Measurements from ENCODE around the gene FOXO1. TPM values are rescaled to one million over a fixed set of nuclear protein-coding genes. Genes with fewer than 3 reads are reported as not detected.
"Not testable (repeated sequence)": the region's sequence is repeated elsewhere in the genome, so short reads cannot be mapped to it uniquely, and the experiment has no call there.

Gene FOXO1
- polyA plus RNA-seq, 1 donor = 10.2 TPM

DNA sequence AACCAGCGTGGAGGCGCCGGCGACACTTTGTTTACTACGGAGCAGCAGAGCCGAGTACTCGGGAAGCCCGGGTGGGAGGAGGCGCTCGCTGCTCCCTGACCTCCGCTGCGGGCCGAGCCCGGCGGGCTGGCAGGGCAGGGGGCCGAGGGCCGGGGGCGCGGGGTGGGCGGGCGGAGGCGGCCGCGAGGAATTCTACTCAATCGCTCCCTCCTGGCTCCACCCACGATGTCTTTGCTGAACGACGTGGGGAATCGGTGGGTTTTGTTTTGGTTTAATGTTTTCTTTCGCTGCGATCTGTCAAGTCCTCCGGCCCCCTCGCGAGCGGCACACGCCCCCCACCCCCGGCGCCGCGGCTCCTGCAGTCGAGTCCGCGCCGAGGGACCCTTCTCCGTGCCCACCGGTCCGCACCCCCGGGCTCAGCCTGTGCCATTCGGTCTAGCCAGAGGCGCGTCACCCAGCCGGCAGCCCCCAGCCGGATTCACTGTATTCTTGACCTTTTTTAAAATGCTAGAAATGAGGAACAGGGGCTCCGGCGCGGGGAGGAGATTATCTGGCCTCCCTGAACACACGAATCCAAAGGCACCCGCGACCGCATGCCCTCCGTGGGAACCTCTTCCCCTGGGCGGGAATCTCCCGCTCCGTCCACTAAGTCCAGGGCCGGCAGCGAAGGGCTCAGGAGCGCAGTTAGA lies 636 bp upstream of the FOXO1 start:
- no peak for DNase-seq (ENCODE audit: low read depth)

- DNase-seq (ENCODE audit: low read depth) = no peak
These were observed 1.1 kb downstream of the FOXO1 start for GRCh38 chr13:40665126-40666044.

DNA sequence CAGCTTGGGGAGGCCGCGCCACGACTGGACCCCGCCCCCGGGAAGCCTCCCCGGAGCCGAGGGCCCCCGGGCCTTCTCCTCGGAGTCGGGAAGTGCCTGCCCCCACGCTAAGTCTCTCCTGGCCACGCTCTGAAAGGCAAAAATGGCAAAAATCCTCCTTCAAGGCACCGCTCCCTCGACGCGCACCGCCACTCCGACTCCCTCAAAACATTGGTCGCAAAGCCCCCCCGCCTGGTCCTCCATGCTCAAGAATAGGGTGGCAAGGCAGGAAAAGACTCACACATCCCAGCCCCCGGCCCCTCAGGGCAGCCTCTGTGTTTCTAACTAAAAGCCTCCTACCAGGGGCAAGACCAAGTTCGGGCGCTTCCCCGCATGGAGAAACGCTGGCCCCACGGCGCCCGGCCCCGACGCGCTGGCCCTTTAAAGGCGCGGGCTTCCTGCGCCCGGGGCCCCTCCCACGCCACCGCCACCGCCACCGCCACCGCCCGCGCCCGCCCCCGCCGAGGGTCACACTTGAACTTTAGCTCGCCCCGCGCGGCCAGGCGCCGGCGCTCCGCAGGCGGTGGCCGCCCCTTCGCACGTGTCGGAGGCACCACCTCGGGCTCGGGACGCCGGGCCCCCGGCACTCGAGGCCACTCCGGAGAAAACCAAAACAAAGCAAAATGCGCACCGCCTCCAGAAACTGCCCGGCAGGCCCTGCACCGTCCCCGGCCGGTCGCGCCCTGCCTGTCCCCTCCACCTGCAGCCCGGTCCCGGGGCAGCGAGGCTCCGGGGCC lies 1.9 kb downstream of the FOXO1 start:
- no peak for DNase-seq (ENCODE audit: low read depth)

GRCh38 chr13:40664100-40664349 lies 2.4 kb downstream of the FOXO1 start:
- not testable (repeated sequence) for DNase-seq (ENCODE audit: low read depth)

DNA sequence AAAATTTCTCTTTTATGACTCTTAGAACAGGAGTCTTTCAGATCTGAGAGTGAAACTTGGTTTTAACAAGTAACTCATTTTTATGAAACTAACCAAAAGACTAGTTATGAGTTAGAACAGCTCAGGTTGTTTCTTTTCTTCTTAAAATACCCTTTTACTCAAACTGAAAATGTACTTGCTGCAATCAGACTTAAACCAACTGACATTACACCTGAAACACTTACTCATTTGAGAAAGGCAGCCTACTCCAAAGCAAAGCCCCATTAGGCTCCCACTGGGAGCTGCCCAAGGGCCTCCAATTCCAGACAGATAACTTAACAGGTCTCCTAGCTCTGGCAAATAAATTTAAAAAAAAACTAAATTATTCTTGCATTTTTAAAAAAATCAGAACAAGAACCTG lies 3.6 kb downstream of the FOXO1 start:
- DNase-seq (ENCODE audit: low read depth) = no peak

DNA sequence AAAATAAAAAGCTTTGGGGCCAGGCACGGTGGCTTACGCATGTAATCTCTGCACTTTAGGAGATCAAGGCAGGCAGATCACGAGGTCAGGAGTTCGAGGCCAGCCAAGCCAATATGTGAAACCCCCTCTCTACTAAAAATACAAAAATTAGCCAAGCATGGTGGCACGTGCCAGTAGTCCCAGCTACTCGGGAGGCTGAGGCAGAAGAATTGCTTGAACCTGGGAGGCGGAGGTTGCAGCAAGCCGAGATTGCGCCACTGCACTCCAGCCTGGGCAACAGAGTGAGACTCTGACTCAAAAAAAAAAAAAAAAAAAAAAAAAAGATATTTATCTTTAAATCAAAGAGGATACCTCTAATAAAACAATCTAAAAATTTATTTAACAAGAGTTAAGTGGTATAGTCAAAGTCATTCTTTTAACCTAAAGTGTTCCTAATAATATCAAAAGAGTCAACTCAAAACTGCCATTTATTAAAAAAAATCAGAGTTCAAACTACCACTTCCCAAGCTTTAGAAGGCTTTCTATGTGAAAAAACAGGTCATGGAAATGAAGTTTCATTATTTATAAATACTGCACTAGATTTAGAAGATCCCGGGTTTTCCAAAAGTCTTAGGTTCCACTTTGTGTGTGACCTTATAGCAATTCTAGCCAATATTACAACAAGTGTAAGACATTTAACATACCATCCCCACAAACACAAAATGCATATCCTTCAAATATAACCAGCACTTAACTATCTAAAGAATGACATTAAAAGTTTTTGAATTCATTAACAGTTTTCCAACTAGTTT lies 4.4 kb downstream of the FOXO1 start:
- DNase-seq (ENCODE audit: low read depth) = no peak

GRCh38 chr13:40660692-40661091 lies 5.7 kb downstream of the FOXO1 start:
- DNase-seq (ENCODE audit: low read depth) = no peak

DNA sequence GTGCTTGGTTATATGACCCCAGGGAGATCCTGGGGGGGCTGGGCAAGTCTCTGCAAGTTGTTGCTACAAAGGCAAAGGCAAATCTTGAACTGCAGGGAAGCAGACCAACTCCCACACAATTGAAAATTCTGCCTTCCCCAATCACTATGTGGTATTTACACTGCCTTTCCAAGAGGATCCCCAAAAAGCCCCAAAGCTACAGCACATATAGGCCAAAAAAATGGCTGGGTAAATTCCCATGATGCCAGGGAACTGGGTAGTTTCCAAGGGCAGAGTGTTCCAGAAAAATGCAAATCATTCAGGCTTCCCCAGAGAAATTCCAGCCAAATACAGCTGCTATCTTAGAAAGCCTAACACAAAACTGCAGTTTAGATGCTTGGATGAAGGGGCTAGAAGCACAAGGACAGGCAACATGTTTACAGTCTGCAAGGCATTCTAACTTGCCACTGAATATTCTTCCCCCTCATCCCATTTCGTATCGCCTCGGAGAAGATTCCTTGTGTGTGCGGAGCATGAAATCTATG lies 6.2 kb downstream of the FOXO1 start:
- DNase-seq (ENCODE audit: low read depth) = no peak

- DNase-seq (ENCODE audit: low read depth) = no peak
These were observed 8.5 kb downstream of the FOXO1 start for GRCh38 chr13:40657951-40658350.

- no peak for DNase-seq (ENCODE audit: low read depth)
These were observed 9.1 kb downstream of the FOXO1 start for GRCh38 chr13:40657307-40657706.

GRCh38 chr13:40656358-40656757 lies 10.1 kb downstream of the FOXO1 start:
- no peak for DNase-seq (ENCODE audit: low read depth)

DNA sequence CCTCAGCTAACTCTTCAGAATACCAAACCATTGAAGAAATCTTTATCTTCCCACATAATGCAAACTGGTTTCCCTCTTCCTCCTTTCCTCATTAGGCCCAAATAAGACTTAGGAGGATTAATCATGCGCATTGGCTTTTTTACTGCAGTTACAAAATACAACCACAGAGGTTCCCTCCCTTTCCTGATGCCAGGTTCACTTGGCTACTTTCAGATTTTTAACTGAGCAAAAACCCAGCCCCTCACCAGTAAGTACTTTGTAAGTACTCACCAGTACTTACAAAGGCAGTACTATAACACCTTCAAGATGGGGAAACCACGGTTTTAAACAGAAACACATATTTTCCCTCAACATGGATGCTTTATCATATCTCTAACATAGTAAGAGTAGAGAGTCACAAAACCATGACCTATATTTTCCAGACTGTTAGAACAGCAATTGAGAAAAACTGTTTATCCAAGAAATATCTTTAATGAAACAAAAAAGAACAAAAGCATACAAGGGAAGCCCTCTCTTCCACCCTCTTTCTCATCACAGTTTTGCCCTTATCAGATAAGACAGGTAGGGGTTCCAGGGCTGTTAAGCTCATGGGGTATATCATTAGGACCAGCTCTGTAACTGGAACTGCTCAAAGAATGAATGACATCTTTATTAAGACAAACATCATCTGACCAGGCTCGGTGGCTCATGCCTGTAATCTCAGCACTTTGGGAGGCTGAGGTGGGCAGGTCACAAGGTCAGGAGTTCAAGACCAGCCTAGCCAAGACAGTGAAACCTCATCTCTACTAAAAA lies 12.7 kb downstream of the FOXO1 start:
- DNase-seq (ENCODE audit: low read depth) = no peak

- no peak for DNase-seq (ENCODE audit: low read depth)
These were observed 13.9 kb downstream of the FOXO1 start for GRCh38 chr13:40652588-40652940.

GRCh38 chr13:40651866-40652587 lies 14.4 kb downstream of the FOXO1 start:
- DNase-seq (ENCODE audit: low read depth) = no peak

DNA sequence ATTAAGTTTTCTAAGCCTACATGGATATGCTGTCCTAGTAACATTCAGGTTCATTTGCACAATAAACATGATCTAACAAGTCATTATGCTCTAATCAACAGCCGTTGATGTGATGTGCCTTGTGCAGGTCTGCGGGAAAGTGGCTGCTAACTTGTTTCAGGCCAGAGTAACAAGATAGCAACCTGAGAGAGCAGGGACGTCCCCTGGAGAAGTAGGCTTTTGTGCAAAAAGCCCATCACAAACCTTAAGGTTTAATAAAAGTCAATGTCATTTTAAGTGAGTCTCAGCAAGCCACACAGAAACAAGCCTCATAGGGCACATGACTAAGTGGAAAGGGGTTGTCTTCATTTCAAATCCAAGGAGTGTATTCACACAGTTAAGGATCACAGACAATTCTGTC lies 17.6 kb downstream of the FOXO1 start:
- no peak for DNase-seq (ENCODE audit: low read depth)

DNA sequence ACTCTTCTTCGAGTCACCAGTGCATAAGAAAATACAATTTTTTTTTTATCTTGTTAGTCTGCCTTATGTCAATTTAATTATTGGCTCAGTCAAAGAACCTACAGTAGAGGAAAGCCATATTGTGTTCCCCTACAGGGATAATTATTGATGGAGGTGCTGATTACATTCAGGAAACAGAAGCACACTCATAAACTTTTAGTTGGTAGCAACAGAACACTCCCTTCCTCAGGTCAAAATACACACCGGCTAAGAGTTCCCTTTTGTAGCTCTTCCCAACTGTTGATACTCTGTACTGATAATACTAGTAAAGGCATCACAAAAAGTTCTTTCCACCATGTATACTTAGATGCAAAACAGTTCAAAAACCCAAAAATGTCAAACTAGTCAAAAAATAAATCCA lies 18.4 kb downstream of the FOXO1 start:
- no peak for DNase-seq (ENCODE audit: low read depth)

- DNase-seq (ENCODE audit: low read depth) = no peak
These were observed 21.4 kb downstream of the FOXO1 start for GRCh38 chr13:40644838-40645604.

- no peak for DNase-seq (ENCODE audit: low read depth)
These were observed 25.5 kb downstream of the FOXO1 start for GRCh38 chr13:40640845-40641458.

DNA sequence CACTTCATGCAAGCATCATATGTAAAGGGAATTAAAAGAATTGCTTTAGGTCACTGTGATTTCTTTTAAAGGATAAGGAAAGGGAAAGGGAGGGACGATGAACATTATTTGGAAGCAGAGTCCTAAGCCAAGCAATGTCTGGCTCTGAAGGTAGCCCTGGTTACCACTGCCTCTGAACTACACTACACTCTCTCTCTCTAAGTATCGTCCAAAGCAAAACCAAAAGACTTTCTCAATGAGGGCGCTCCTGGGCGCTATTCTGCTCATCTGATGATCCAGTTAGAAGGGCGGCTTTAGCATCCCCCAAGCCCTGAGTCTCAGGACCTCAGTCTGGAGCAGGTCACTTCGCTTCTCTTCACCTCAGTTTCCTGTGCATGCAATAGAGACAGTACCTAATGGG lies 26.2 kb downstream of the FOXO1 start:
- DNase-seq (ENCODE audit: low read depth) = no peak

Data from forelimb muscle (tissue), 1 donor.